Adrenal gland (tissue), 5 donors: Measurements from ENCODE around the gene SFMBT1.

Source experiments
- POLR2A ChIP-seq, 2 donors: fragments of 450-650 bp; IDR thresholded peaks; one replicate each; pipeline ENCODE4 v1.6.1; 2017; ENCODE audit warnings: antibody characterized with exemption in 2 of 2, mild to moderate bottlenecking in 2 of 2, moderate library complexity in 1 of 2
- TF ChIP-seq, protein P1 (sequence below), 6 experiments: fragments of 450-650 bp in 4 of 6; fragments of 200-600 bp in 2 of 6; sonication (generic) in 1 of 6; IDR thresholded peaks; 1 replicate in 5 of 6; 2 replicates in 1 of 6; pipeline versions ENCODE4 v1.5.1 to v1.8.0; 2016 to 2021; ENCODE audit warnings: antibody characterized with exemption in 6 of 6, mild to moderate bottlenecking in 2 of 6, moderate library complexity in 1 of 6
- donor health status: DM: no; HTN: no; CAD: no.

DNA sequence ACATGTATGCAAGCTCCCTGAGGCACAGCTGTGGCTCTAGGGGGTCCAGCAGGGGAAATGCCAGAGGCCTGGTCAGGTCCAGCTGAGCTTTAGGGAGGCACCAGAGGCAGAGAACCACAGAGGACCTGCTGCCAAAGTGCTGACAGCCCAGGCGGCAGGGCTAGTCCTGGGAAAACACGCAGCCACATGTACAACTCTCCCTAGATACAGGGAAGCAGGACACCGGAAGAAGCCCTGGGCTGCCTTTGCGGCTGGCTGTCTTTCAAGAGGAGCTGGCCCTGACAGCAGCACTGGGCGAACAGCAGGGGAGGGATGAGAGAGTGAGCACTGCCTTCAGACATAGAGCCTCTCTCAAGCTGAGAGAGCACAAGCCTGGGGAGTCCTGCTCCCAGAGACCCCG, 43.6 kb upstream of the SFMBT1 start:
- no peak for TF ChIP-seq POLR2A (IDR thresholded peaks at IDR 0.05)
- TF ChIP-seq, protein P1, sequence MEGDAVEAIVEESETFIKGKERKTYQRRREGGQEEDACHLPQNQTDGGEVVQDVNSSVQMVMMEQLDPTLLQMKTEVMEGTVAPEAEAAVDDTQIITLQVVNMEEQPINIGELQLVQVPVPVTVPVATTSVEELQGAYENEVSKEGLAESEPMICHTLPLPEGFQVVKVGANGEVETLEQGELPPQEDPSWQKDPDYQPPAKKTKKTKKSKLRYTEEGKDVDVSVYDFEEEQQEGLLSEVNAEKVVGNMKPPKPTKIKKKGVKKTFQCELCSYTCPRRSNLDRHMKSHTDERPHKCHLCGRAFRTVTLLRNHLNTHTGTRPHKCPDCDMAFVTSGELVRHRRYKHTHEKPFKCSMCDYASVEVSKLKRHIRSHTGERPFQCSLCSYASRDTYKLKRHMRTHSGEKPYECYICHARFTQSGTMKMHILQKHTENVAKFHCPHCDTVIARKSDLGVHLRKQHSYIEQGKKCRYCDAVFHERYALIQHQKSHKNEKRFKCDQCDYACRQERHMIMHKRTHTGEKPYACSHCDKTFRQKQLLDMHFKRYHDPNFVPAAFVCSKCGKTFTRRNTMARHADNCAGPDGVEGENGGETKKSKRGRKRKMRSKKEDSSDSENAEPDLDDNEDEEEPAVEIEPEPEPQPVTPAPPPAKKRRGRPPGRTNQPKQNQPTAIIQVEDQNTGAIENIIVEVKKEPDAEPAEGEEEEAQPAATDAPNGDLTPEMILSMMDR (IDR thresholded peaks at IDR 0.05), result no peak
